GM12873 (cell line): ENCODE results near the gene CLSTN1.

Experiments used
- CTCF ChIP-seq: IDR thresholded peaks from 2 replicates; pipeline ENCODE4 v1.5.1; 2012; ENCODE audit warnings: low read depth, mild to moderate bottlenecking, moderate library complexity, low read length, control low read depth; ENCODE audit not compliant: insufficient read depth; ENCODE audit errors: missing control alignments

Gene CLSTN1

GRCh38 chr1:9859281-9860014 lies 35.7 kb upstream of the CLSTN1 start:
- no peak for TF ChIP-seq CTCF

- no peak for TF ChIP-seq CTCF
These were observed 34.7 kb upstream of the CLSTN1 start for GRCh38 chr1:9858293-9859035.

- TF ChIP-seq CTCF, result no peak
These were observed 31.4 kb upstream of the CLSTN1 start for GRCh38 chr1:9855186-9855585.

- no peak for TF ChIP-seq CTCF
These were observed 29.5 kb upstream of the CLSTN1 start for GRCh38 chr1:9853249-9853595.

GRCh38 chr1:9852410-9853248 lies 28.9 kb upstream of the CLSTN1 start:
- no peak for TF ChIP-seq CTCF

- no peak for TF ChIP-seq CTCF
These were observed 28.2 kb upstream of the CLSTN1 start for GRCh38 chr1:9852004-9852403.
